Erythroblast (primary cell): ENCODE results near the gene PPP1R12B.
"Not testable (repeated sequence)": the region's sequence is repeated elsewhere in the genome, so short reads cannot be mapped to it uniquely, and the experiment has no call there.

ENCODE experiments used
- GATA1 ChIP-seq: IDR thresholded peaks from 2 replicates; pipeline ENCODE4 v1.6.1; 2011; ENCODE audit warnings: low read depth, mild to moderate bottlenecking, control low read depth, low read length, moderate library complexity
- POLR2A ChIP-seq: IDR thresholded peaks from 2 replicates; pipeline ENCODE4 v1.6.1; 2011; ENCODE audit warnings: mild to moderate bottlenecking, low read length

DNA sequence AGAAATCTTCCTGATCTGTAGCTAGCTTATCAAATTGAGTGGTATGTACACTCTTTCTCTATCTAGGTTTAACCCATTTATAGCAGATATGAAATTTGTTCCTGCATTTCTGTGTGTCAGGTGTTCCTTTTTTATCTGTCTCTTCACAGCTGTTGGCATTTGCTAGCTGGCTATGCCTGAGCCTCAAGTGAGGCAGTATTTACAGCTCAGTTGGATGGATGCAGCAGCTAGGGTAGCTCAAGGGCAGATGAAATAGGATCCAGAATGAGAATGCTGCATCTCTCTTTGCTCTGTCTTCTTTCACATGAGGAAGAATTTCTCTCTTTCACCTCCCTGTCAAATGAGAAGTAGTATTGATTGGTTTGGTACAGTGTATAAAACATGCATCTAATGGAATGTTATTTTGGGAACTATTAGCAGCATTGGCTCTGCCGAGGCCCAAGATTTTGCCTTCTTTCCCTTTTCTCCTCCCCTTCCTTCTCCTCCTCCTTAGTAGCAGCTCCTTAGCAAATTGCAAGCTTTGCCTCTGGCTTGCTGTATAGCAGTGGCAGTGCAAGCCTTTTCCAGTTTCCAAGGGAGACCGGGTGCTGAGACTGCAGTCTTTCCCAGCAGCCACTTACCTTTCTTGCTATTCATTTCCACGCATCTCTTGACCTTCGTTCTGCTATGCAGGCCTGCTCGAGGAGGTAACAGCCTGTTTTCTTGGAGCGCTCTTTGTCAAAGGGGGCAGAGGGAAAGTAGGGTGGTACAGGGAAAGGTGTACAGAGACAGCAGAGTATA, 125.0 kb downstream of the PPP1R12B start:
- not testable (repeated sequence) for TF ChIP-seq POLR2A, GATA1
